ENCODE data around the gene NEURL4.
"Not testable (repeated sequence)": the region's sequence is repeated elsewhere in the genome, so short reads cannot be mapped to it uniquely, and the experiment has no call there.

NEURL4 gene

GRCh38 chr17:7328840-7329373 is at the start of gene NEURL4:
TSS of gene NEURL4 (minus strand) at chr17:7329335. CDS start at chr17:7329312, 23 bp downstream.
- no peak for TF ChIP-seq ZNF274 (IDR thresholded peaks at IDR 0.05; ENCODE audit: low read depth, low read length)
- peak within 1 kb of the TSS; percentile 77 for H3K4me3 ChIP-seq (ENCODE audit: low read length)

GRCh38 chr17:7374353-7374752 is 45.2 kb upstream of the NEURL4 start:
- H3K4me3 ChIP-seq (ENCODE audit: low read length) = no peak overlapping the region
- TF ChIP-seq ZNF274 (IDR thresholded peaks at IDR 0.05; ENCODE audit: low read depth, low read length) = no peak

- TF ChIP-seq ZNF274 (IDR thresholded peaks at IDR 0.05; ENCODE audit: low read depth, low read length) = no peak
- H3K4me3 ChIP-seq (ENCODE audit: low read length) = no peak overlapping the region
These were observed 41.7 kb upstream of the NEURL4 start for GRCh38 chr17:7370853-7371252.

GRCh38 chr17:7369825-7370224 is 40.7 kb upstream of the NEURL4 start:
- TF ChIP-seq ZNF274 (IDR thresholded peaks at IDR 0.05; ENCODE audit: low read depth, low read length) = no peak

GRCh38 chr17:7368599-7368994 is 39.5 kb upstream of the NEURL4 start:
- H3K4me3 ChIP-seq (ENCODE audit: low read length) = not testable (repeated sequence)

More at GRCh38 chr17:7369825-7370224, 40.7 kb upstream of the NEURL4 start:
- H3K4me3 ChIP-seq (ENCODE audit: low read length) = no peak overlapping the region

GRCh38 chr17:7367918-7368598 is 38.9 kb upstream of the NEURL4 start:
- no peak for TF ChIP-seq ZNF274 (IDR thresholded peaks at IDR 0.05; ENCODE audit: low read depth, low read length)
- no peak overlapping the region for H3K4me3 ChIP-seq (ENCODE audit: low read length)

- no peak for TF ChIP-seq ZNF274 (IDR thresholded peaks at IDR 0.05; ENCODE audit: low read depth, low read length)
- no peak overlapping the region for H3K4me3 ChIP-seq (ENCODE audit: low read length)
These were observed 37.9 kb upstream of the NEURL4 start for GRCh38 chr17:7367083-7367482.

- not testable (repeated sequence) for H3K4me3 ChIP-seq (ENCODE audit: low read length)
These were observed 36.8 kb upstream of the NEURL4 start for GRCh38 chr17:7365963-7366362.

- no peak overlapping the region for H3K4me3 ChIP-seq (ENCODE audit: low read length)
- no peak for TF ChIP-seq ZNF274 (IDR thresholded peaks at IDR 0.05; ENCODE audit: low read depth, low read length)
These were observed 34.2 kb upstream of the NEURL4 start for GRCh38 chr17:7363311-7363710.

GRCh38 chr17:7361906-7362305 is 32.8 kb upstream of the NEURL4 start:
- H3K4me3 ChIP-seq (ENCODE audit: low read length) = no peak overlapping the region
- no peak for TF ChIP-seq ZNF274 (IDR thresholded peaks at IDR 0.05; ENCODE audit: low read depth, low read length)

- TF ChIP-seq ZNF274 (IDR thresholded peaks at IDR 0.05; ENCODE audit: low read depth, low read length) = no peak
- H3K4me3 ChIP-seq (ENCODE audit: low read length) = no peak overlapping the region
These were observed 28.2 kb upstream of the NEURL4 start for GRCh38 chr17:7357381-7357780.

- no peak for TF ChIP-seq ZNF274 (IDR thresholded peaks at IDR 0.05; ENCODE audit: low read depth, low read length)
- H3K4me3 ChIP-seq (ENCODE audit: low read length) = no peak overlapping the region
These were observed 27.6 kb upstream of the NEURL4 start for GRCh38 chr17:7356756-7357155.

GRCh38 chr17:7356072-7356549 is 27.0 kb upstream of the NEURL4 start:
- TF ChIP-seq ZNF274 (IDR thresholded peaks at IDR 0.05; ENCODE audit: low read depth, low read length) = no peak
- H3K4me3 ChIP-seq (ENCODE audit: low read length) = no peak overlapping the region

GRCh38 chr17:7355573-7355972 is 26.4 kb upstream of the NEURL4 start:
- TF ChIP-seq ZNF274 (IDR thresholded peaks at IDR 0.05; ENCODE audit: low read depth, low read length) = no peak
- H3K4me3 ChIP-seq (ENCODE audit: low read length) = no peak overlapping the region

- no peak for TF ChIP-seq ZNF274 (IDR thresholded peaks at IDR 0.05; ENCODE audit: low read depth, low read length)
- H3K4me3 ChIP-seq (ENCODE audit: low read length) = no peak within 1 kb of the TSS
These were observed 25.9 kb upstream of the NEURL4 start, which contains the start of gene TMEM95 for GRCh38 chr17:7355053-7355452. TSS of gene TMEM95 (plus strand) at chr17:7355156. CDS start at chr17:7355205, 49 bp downstream.

Data from GM08714 (cell line).